A549 (cell line): ENCODE data around the gene MSH2.

Experiments
- HMGXB4 ChIP-seq: fragments of 250-450 bp; sonication (Bioruptor Pico); IDR thresholded peaks from 2 replicates; pipeline ENCODE4 v1.5.0; 2021; ENCODE audit warnings: mild to moderate bottlenecking, moderate library complexity, borderline replicate concordance
- PBX3 ChIP-seq: IDR thresholded peaks from 2 replicates; pipeline ENCODE4 v1.6.1; 2012
- RARB ChIP-seq: fragments of 250-450 bp; sonication (Bioruptor Pico); IDR thresholded peaks from 2 replicates; pipeline ENCODE4 v1.8.0; 2021; ENCODE audit warnings: mild to moderate bottlenecking, moderate library complexity
- ZFP36 ChIP-seq: fragments of 450-650 bp; IDR thresholded peaks from 2 replicates; pipeline ENCODE4 v1.6.1; 2014; ENCODE audit warnings: borderline replicate concordance; ENCODE audit not compliant: partially characterized antibody
- TF ChIP-seq, protein P1 (sequence below): fragments of >200 bp; sonication (Bioruptor Twin); formaldehyde crosslinking; IDR thresholded peaks from 3 replicates; pipeline ENCODE4 v1.5.1; 2016

GRCh38 chr2:47497843-47498460 lies 95.0 kb downstream of the MSH2 start:
- TF ChIP-seq, protein P1, sequence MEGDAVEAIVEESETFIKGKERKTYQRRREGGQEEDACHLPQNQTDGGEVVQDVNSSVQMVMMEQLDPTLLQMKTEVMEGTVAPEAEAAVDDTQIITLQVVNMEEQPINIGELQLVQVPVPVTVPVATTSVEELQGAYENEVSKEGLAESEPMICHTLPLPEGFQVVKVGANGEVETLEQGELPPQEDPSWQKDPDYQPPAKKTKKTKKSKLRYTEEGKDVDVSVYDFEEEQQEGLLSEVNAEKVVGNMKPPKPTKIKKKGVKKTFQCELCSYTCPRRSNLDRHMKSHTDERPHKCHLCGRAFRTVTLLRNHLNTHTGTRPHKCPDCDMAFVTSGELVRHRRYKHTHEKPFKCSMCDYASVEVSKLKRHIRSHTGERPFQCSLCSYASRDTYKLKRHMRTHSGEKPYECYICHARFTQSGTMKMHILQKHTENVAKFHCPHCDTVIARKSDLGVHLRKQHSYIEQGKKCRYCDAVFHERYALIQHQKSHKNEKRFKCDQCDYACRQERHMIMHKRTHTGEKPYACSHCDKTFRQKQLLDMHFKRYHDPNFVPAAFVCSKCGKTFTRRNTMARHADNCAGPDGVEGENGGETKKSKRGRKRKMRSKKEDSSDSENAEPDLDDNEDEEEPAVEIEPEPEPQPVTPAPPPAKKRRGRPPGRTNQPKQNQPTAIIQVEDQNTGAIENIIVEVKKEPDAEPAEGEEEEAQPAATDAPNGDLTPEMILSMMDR = no peak
- TF ChIP-seq PBX3 (no peak), ZFP36 (no peak), HMGXB4 (no peak), RARB (CRISPR knock-in tag) (no peak)
